H1 (cell line): ENCODE results near the gene RGS17. TPM values are rescaled to one million over a fixed set of nuclear protein-coding genes. Genes with fewer than 3 reads are reported as not detected.

Experiments used
- BACH1 ChIP-seq: IDR thresholded peaks from 2 replicates; pipeline ENCODE4 v1.6.1; 2012; ENCODE audit warnings: low read length, improper control_type of control experiment
- BRCA1 ChIP-seq: IDR thresholded peaks from 2 replicates; pipeline ENCODE4 v1.6.1; 2012; ENCODE audit warnings: low read depth, low read length, improper control_type of control experiment
- CHD7 ChIP-seq: fragments of 300-600 bp; sonication (generic); IDR thresholded peaks from 2 replicates; pipeline ENCODE4 v1.7.1; 2012; ENCODE audit warnings: low read length, moderate library complexity, mild to moderate bottlenecking, inconsistent platforms; ENCODE audit not compliant: insufficient replicate concordance
- GABPA ChIP-seq: IDR thresholded peaks from 2 replicates; pipeline ENCODE4 v1.6.1; 2011; ENCODE audit warnings: mild to moderate bottlenecking, low read length, moderate library complexity, borderline replicate concordance; ENCODE audit not compliant: insufficient read depth
- GTF2F1 ChIP-seq: IDR thresholded peaks from 2 replicates; pipeline ENCODE4 v1.6.1; 2012; ENCODE audit warnings: low read depth, low read length, improper control_type of control experiment, borderline replicate concordance
- HDAC2 ChIP-seq, 2 experiments: fragments of 300-600 bp in 1 of 2; sonication (generic) in 1 of 2; IDR thresholded peaks; 2 replicates each; pipeline ENCODE4 v1.6.1; 2011 to 2012; ENCODE audit warnings: low read depth in 2 of 2, low read length in 2 of 2, mild to moderate bottlenecking in 2 of 2, moderate library complexity in 2 of 2, borderline replicate concordance in 1 of 2, inconsistent platforms in 1 of 2
- SIN3A ChIP-seq, 2 experiments: IDR thresholded peaks in 1 of 2; conservative IDR thresholded peaks in 1 of 2; 2 replicates each; pipeline ENCODE4 v1.6.1; 2011 to 2012; ENCODE audit warnings: low read length in 2 of 2, improper control_type of control experiment in 1 of 2, low read depth in 1 of 2, mild to moderate bottlenecking in 1 of 2
- SRF ChIP-seq: IDR thresholded peaks from 2 replicates; pipeline ENCODE4 v1.6.1; 2011; ENCODE audit warnings: mild to moderate bottlenecking, low read depth, low read length, moderate library complexity
- ZNF274 ChIP-seq: IDR thresholded peaks from 2 replicates; pipeline ENCODE4 v1.7.0; 2012; ENCODE audit warnings: low read length, borderline replicate concordance; ENCODE audit errors: extremely low read depth
- polyA plus RNA-seq, 7 experiments: library from polyadenylated mRNA; depleted of rRNA in 3 of 7; stranded (reverse) in 5 of 7; unstranded in 2 of 7; fragments of >200 nt in 5 of 7; fragments of 200-250 nt in 2 of 7; gene quantifications; 1 replicate in 5 of 7; 2 replicates in 1 of 7; 4 replicates in 1 of 7; pipeline versions ENCODE4 v1.2.1 to v1.2.3, GENCODE V29; 2011 to 2013; ENCODE audit warnings: missing spikeins in 2 of 7, mixed read lengths in 2 of 7
- total RNA-seq: library from RNA; stranded (reverse); fragmentation: NEBNext Ultra II Directional; extraction: Animal tissue kit (Norgen Biotek cat#: 25700); gene quantifications from 2 replicates; pipeline ENCODE4 v1.2.1, GENCODE V29; 2021

The RGS17 gene
- total and polyA plus RNA-seq, 2 of the 8 experiments (the other 6 are each of a cell fraction or from before 2014, with no cell fraction given) = 2.0 to 12.2 TPM

- TF ChIP-seq CHD7 (no peak), ZNF274 (no peak), SRF (no peak), GABPA (no peak), SIN3A (conservative IDR thresholded peaks at IDR 0.05 in 1 of 2, IDR thresholded peaks at IDR 0.05 in 1 of 2; ENCODE audit: low read depth in 1 of 2, low read length in 2 of 2) (no peak), BRCA1 (no peak), GTF2F1 (no peak), BACH1 (no peak), HDAC2 (IDR thresholded peaks at IDR 0.05; ENCODE audit: borderline replicate concordance in 1 of 2, low read depth in 2 of 2, low read length in 2 of 2) (no peak)
Measured at GRCh38 chr6:152976749-152977148, 154.3 kb downstream of the RGS17 start (continued).
